Endometrial microvascular endothelial cells (primary cell): ENCODE results near the gene IMMP2L. TPM values are rescaled to one million over a fixed set of nuclear protein-coding genes. Genes with fewer than 3 reads are reported as not detected.

ENCODE experiments used
- in situ Hi-C: cut with HindIII; loops from 2 replicates; pipeline ENCODE4 v1.10.0; 2017; ENCODE audit warnings: low sequenced_read_pairs, low pct_unique_long_range_greater_than_20kb; ENCODE audit errors: inconsistent ontology term
- total RNA-seq: library from RNA; depleted of rRNA; stranded (reverse); fragments of >200 nt; gene quantifications from one replicate; pipeline ENCODE4 v1.2.3, GENCODE V29; 2015; ENCODE audit errors: inconsistent ontology term

IMMP2L gene
- total RNA-seq, 1 donor from 2014 or later = 1.6 TPM

GRCh38 chr7:110909117-110909516 is 653.2 kb downstream of the IMMP2L start:
- in situ Hi-C loops = no loop called here

- in situ Hi-C loops = no loop called here
Measured at GRCh38 chr7:110905773-110906566, 656.3 kb downstream of the IMMP2L start.

- in situ Hi-C loops = no loop called here
Measured at GRCh38 chr7:110898516-110898915, 663.8 kb downstream of the IMMP2L start.

- in situ Hi-C loops = no loop called here
Measured at GRCh38 chr7:110897538-110897937, 664.8 kb downstream of the IMMP2L start.

DNA sequence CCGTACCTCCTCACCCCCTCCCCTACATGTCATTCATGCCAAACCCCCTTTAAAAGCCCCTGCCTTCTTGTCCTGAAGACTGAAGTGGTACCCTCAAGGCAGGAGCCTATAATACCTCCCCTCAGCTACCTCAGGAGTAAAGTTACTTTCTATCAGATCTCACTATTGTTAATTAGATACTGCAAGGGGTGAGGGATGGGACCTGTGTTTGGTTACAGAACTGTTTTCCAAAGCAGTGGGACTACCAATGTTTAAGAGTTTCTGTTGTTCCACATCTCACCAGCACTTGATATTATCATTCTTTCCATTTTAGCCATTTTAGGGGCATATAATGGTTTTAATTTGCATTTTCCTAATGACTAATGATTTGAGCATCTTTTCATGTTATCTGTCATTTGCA is 668.2 kb downstream of the IMMP2L start:
- in situ Hi-C loops = no loop called here

- in situ Hi-C loops = no loop called here
Measured at GRCh38 chr7:110891197-110891596, 671.1 kb downstream of the IMMP2L start.

GRCh38 chr7:110890101-110890500 is 672.2 kb downstream of the IMMP2L start:
- in situ Hi-C loops = no loop called here

GRCh38 chr7:110889335-110889734 is 673.0 kb downstream of the IMMP2L start:
- in situ Hi-C loops = no loop called here

DNA sequence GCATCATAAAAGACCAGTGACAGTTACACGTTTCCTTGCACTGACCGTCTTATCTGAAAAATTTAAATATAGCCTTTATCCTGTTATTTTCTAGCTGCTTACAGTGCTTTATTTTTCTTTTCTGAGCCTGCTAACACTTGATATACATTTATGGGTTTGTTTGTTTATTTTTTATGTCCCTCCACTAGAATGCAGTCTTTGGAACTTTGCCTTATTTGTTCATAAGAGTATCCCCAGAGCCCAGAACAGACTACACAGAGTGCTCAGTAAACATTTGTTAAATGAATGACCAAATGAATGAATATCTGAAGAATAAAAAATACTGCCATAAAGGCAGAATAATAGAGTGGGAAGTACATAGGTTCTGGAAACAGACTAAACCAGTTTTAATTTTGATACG is 673.7 kb downstream of the IMMP2L start:
- in situ Hi-C loops = no loop called here

DNA sequence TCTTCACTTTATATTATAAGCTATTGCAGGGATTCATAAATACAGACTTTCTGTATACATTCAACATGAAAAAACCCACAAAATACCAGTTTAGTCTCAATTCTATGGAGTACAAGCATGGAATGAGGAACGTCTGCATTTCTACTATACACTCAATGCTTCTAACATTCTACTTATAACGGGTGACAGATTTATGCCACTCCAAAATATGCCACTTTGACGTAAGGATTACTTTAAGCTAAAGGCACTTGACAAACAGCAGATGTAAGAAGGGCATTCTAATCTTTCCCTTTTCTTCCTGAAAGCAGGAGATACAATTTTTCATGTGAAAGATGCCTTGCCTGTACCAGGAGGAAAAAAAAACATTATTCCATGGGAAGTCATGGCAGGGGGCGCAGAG is 676.8 kb downstream of the IMMP2L start:
- in situ Hi-C loops = no loop called here

- in situ Hi-C loops = no loop called here
Measured at GRCh38 chr7:110881721-110882120, 680.6 kb downstream of the IMMP2L start.

GRCh38 chr7:110880971-110881370 is 681.3 kb downstream of the IMMP2L start:
- in situ Hi-C loops = no loop called here

GRCh38 chr7:110877016-110877415 is 685.3 kb downstream of the IMMP2L start:
- in situ Hi-C loops = no loop called here

DNA sequence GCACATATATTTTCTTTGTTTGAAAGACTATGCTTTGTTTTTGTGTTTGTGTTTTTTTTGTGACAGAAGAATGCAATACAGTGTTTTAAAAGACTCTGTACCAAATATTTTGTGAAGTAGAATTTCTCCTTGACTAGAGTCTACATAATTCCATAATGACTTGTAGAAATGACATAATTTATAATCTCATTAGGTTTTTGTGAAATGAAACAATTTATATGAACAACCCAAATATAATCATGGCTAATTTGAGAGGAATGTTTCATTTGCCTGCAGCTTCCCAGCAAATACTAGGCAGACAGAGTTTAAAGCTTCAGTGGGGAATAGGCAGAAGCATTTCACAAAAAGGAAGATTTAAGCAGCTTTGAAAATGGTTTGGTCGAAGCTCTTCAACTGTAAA is 686.9 kb downstream of the IMMP2L start:
- in situ Hi-C loops = no loop called here

- in situ Hi-C loops = no loop called here
Measured at GRCh38 chr7:110871856-110872255, 690.4 kb downstream of the IMMP2L start.

DNA sequence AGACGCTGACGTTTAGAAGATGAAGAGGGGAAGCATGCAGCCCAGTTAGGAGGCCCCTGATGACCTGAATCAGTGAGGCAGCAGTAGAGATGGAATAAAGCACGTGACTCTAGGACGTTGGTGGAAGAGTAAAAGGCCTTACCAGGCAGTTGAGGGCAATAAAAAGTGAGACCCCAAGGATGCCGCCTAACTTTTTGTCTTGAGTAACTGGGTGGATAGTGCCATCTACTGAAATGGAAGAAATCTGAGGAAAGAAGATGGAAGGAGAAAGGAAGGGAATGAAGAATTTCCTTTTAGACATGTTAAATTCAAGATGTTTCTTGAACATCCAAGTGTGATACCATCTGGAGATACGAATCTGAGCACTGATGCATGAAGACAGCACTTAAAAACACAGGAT is 691.4 kb downstream of the IMMP2L start:
- in situ Hi-C loops = no loop called here

DNA sequence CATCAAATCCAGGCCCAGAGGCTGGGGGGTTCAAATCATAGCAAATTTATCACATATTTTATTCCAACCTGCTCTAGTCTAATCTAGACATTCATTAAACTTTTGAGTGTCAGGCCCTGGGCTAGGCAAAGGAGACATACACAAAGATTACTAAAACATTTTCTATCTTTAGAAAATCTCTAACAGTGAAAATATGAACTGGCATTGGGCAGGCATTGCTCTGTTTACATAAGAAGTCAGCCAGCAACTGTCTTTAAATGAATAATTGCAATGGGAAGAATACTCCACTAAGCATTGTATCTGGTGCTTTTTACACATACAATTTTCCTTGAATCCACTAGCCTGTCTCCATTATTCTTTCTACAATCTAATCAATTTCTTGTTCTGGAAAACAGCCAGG is 693.8 kb downstream of the IMMP2L start:
- in situ Hi-C loops = no loop called here

DNA sequence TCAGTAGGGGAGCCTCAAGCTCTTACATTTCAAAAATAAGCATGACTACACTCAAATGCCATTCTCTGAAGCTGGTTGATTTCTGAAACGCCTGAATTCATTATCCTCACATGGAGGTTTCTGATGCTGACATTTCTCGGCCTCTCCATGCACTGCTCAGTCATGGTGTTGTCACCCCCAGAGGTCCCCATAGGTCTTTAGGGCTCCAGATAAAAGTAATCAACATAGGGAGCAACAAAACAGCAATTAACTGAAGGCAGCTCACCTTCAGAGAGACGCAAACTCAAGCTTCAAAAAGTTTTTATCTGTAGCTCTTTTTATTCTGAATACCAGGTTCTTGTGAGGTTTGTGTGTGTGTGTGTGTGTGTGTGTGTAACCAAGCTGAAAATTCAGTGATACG is 694.5 kb downstream of the IMMP2L start:
- in situ Hi-C loops = no loop called here

GRCh38 chr7:110863258-110863657 is 699.0 kb downstream of the IMMP2L start:
- in situ Hi-C loops = no loop called here

- in situ Hi-C loops = no loop called here
Measured at GRCh38 chr7:110861163-110861562, 701.1 kb downstream of the IMMP2L start.

GRCh38 chr7:110857106-110857505 is 705.2 kb downstream of the IMMP2L start:
- in situ Hi-C loops = no loop called here
